H1 (cell line): Measurements from ENCODE around the gene HBD. TPM values are rescaled to one million over a fixed set of nuclear protein-coding genes. Genes with fewer than 3 reads are reported as not detected.

Source experiments
- CTCF ChIA-PET: fragments of 300-600 bp; sonication (Branson Sonifier 250); formaldehyde crosslinking; loops from one replicate; lab custom pipeline; 2021; ENCODE audit not compliant: partially characterized antibody; lab: Charles Lee
- POLR2A ChIA-PET: fragments of 300-600 bp; sonication (Branson Sonifier 250); formaldehyde crosslinking; loops from one replicate; lab custom pipeline; 2021; ENCODE audit warnings: inconsistent platforms; ENCODE audit not compliant: partially characterized antibody; lab: Charles Lee
- DNase-seq, 2 experiments: peaks; one replicate each; pipeline versions ENCODE4 v3.0.0 to v3.0.0-alpha.2; 2010 to 2022; ENCODE audit warnings: low spot score in 2 of 2, low read depth in 1 of 2, mixed read lengths in 1 of 2
- FAIRE-seq: peaks from 2 replicates; lab custom pipeline; 2011; peaks lifted over from hg19 to GRCh38; lab: Jason Lieb, UNC
- H2AFZ ChIP-seq: 2 replicates; pipeline ENCODE4 v1.8.1; 2012; ENCODE audit warnings: low read length, inconsistent platforms
- H2AK5ac ChIP-seq: 2 replicates; pipeline ENCODE4 v1.6.1; 2013; ENCODE audit warnings: low read depth, low read length
- H2BK120ac ChIP-seq: replicated peaks from 2 replicates; pipeline ENCODE3; 2013; ENCODE audit warnings: low read depth, low read length, inconsistent platforms
- H2BK12ac ChIP-seq: 2 replicates; pipeline ENCODE4 v1.6.1; 2013; ENCODE audit warnings: low read depth, low read length
- H2BK15ac ChIP-seq: 2 replicates; pipeline ENCODE4 v1.6.1; 2013; ENCODE audit warnings: low read length
- H2BK20ac ChIP-seq: 2 replicates; pipeline ENCODE4 v1.6.1; 2013; ENCODE audit warnings: low read length
- H2BK5ac ChIP-seq: 2 replicates; pipeline ENCODE4 v1.6.1; 2013; ENCODE audit warnings: low read depth, low read length
- H3K14ac ChIP-seq: 2 replicates; pipeline ENCODE4 v1.6.1; 2013; ENCODE audit warnings: inconsistent platforms; ENCODE audit not compliant: insufficient read length
- H3K18ac ChIP-seq: 2 replicates; pipeline ENCODE4 v1.6.1; 2013; ENCODE audit warnings: low read length; ENCODE audit errors: extremely low read depth
- H3K23ac ChIP-seq: 2 replicates; pipeline ENCODE4 v1.6.1; 2013; ENCODE audit warnings: inconsistent platforms; ENCODE audit not compliant: insufficient read length
- H3K23me2 ChIP-seq: 2 replicates; pipeline ENCODE4 v1.6.1; 2013; ENCODE audit warnings: low read depth, low read length
- H3K27ac ChIP-seq: 2 replicates; pipeline ENCODE4 v1.6.1; 2011; ENCODE audit warnings: low read depth, low read length, inconsistent platforms
- H3K27me3 ChIP-seq, 4 experiments: replicated peaks in 1 of 4; 1 replicate in 1 of 4; 2 replicates in 3 of 4; pipeline versions ENCODE4 v1.6.1 to v1.8.1; 2011 to 2013; ENCODE audit warnings: low read length in 3 of 4, mild to moderate bottlenecking in 3 of 4, inconsistent platforms in 2 of 4, mixed read lengths in 2 of 4, moderate library complexity in 1 of 4; ENCODE audit not compliant: control insufficient read depth in 3 of 4, insufficient read depth in 3 of 4; ENCODE audit errors: extremely low read depth in 1 of 4
- H3K36me3 ChIP-seq, 4 experiments: 2 replicates each; pipeline versions ENCODE4 v1.6.1 to v1.8.1; 2011 to 2013; ENCODE audit warnings: mild to moderate bottlenecking in 4 of 4, low read length in 3 of 4, moderate library complexity in 2 of 4, control low read depth in 1 of 4, inconsistent platforms in 1 of 4; ENCODE audit not compliant: insufficient read depth in 4 of 4, control insufficient read depth in 2 of 4
- H3K4ac ChIP-seq: replicated peaks from 2 replicates; pipeline ENCODE3; 2013; ENCODE audit warnings: low read length, low read depth, mixed read lengths, inconsistent platforms; ENCODE audit not compliant: insufficient read length
- H3K4me1 ChIP-seq, 4 experiments: replicated peaks in 1 of 4; 1 replicate in 1 of 4; 2 replicates in 3 of 4; pipeline versions ENCODE4 v1.6.1 to v1.8.1; 2011 to 2013; ENCODE audit warnings: low read length in 3 of 4, inconsistent platforms in 2 of 4, mixed read lengths in 1 of 4; ENCODE audit not compliant: insufficient read depth in 4 of 4, control insufficient read depth in 3 of 4
- H3K4me2 ChIP-seq, 2 experiments: 2 replicates each; pipeline versions ENCODE4 v1.6.1 to v1.8.1; 2011 to 2013; ENCODE audit warnings: low read depth in 2 of 2, low read length in 2 of 2, control low read depth in 1 of 2, inconsistent platforms in 1 of 2, mild to moderate bottlenecking in 1 of 2; ENCODE audit not compliant: insufficient read depth in 1 of 2
- H3K4me3 ChIP-seq, 4 experiments: fragments of 200-600, 300-600 bp in 1 of 4; sonication (generic), shearing (Covaris generic), sonication (Bioruptor Twin) in 1 of 4; 2 replicates each; pipeline versions ENCODE4 v1.5.1 to v1.8.1; 2011 to 2016; ENCODE audit warnings: low read length in 4 of 4, low read depth in 3 of 4, control low read depth in 2 of 4, inconsistent platforms in 2 of 4, mild to moderate bottlenecking in 2 of 4, mixed read lengths in 1 of 4, moderate library complexity in 1 of 4; ENCODE audit not compliant: insufficient read depth in 2 of 4; ENCODE audit errors: extremely low read depth in 1 of 4
- H3K56ac ChIP-seq: replicated peaks from 2 replicates; pipeline ENCODE3; 2013; ENCODE audit warnings: low read depth, mild to moderate bottlenecking, mixed read lengths, low read length, inconsistent platforms; ENCODE audit not compliant: insufficient read length
- H3K79me1 ChIP-seq: 2 replicates; pipeline ENCODE4 v1.6.1; 2013; ENCODE audit warnings: low read depth, low read length, control low read depth
- H3K79me2 ChIP-seq, 2 experiments: 2 replicates each; pipeline versions ENCODE4 v1.6.1 to v1.8.1; 2012 to 2013; ENCODE audit warnings: low read length in 2 of 2, mild to moderate bottlenecking in 2 of 2, inconsistent platforms in 1 of 2; ENCODE audit not compliant: insufficient read depth in 2 of 2, control insufficient read depth in 1 of 2
- H3K9ac ChIP-seq, 4 experiments: replicated peaks in 1 of 4; 1 replicate in 1 of 4; 2 replicates in 3 of 4; pipeline versions ENCODE4 v1.6.1 to v1.8.1; 2011 to 2013; ENCODE audit warnings: low read depth in 3 of 4, low read length in 3 of 4, control low read depth in 2 of 4, mild to moderate bottlenecking in 2 of 4, moderate library complexity in 2 of 4, inconsistent platforms in 1 of 4; ENCODE audit errors: extremely low read depth in 1 of 4
- H3K9me3 ChIP-seq, 2 experiments: 2 replicates each; pipeline versions ENCODE4 v1.6.1 to v1.8.1; 2012 to 2013; ENCODE audit warnings: mild to moderate bottlenecking in 2 of 2, moderate library complexity in 2 of 2, control low read depth in 1 of 2, inconsistent platforms in 1 of 2, low read depth in 1 of 2, low read length in 1 of 2, mixed read lengths in 1 of 2; ENCODE audit not compliant: insufficient read depth in 2 of 2
- H4K20me1 ChIP-seq, 2 experiments: replicated peaks in 1 of 2; 2 replicates each; pipeline versions ENCODE3 to v1.8.1; 2011 to 2013; ENCODE audit warnings: inconsistent platforms in 2 of 2, low read length in 2 of 2, mild to moderate bottlenecking in 1 of 2; ENCODE audit not compliant: insufficient read depth in 2 of 2, control insufficient read depth in 1 of 2
- H4K5ac ChIP-seq: 2 replicates; pipeline ENCODE4 v1.6.1; 2013; ENCODE audit warnings: low read length, low read depth, mixed read lengths, inconsistent platforms; ENCODE audit not compliant: insufficient read length
- H4K8ac ChIP-seq: 2 replicates; pipeline ENCODE4 v1.8.0; 2013; ENCODE audit warnings: mild to moderate bottlenecking, moderate library complexity, low read length, inconsistent platforms; ENCODE audit not compliant: insufficient read depth; ENCODE audit errors: extremely low read depth
- H4K91ac ChIP-seq: replicated peaks from 2 replicates; pipeline ENCODE3; 2013; ENCODE audit warnings: low read length, mixed read lengths, inconsistent platforms; ENCODE audit not compliant: insufficient read length
- CEBPB ChIP-seq: IDR thresholded peaks from 2 replicates; pipeline ENCODE4 v1.6.1; 2012; ENCODE audit warnings: low read depth, low read length
- CHD1 ChIP-seq: IDR thresholded peaks from 2 replicates; pipeline ENCODE4 v1.6.1; 2012; ENCODE audit warnings: low read depth, low read length, improper control_type of control experiment
- CREB1 ChIP-seq: IDR thresholded peaks from 2 replicates; pipeline ENCODE4 v1.6.1; 2012; ENCODE audit warnings: inconsistent platforms
- EP300 ChIP-seq, 2 experiments: IDR thresholded peaks; 1 replicate in 1 of 2; 2 replicates in 1 of 2; pipeline ENCODE4 v1.6.1; 2011 to 2012; ENCODE audit warnings: low read depth in 2 of 2, low read length in 2 of 2, mild to moderate bottlenecking in 2 of 2, borderline replicate concordance in 1 of 2, inconsistent platforms in 1 of 2, moderate library complexity in 1 of 2
- HDAC2 ChIP-seq, 2 experiments: fragments of 300-600 bp in 1 of 2; sonication (generic) in 1 of 2; IDR thresholded peaks; 2 replicates each; pipeline ENCODE4 v1.6.1; 2011 to 2012; ENCODE audit warnings: low read depth in 2 of 2, low read length in 2 of 2, mild to moderate bottlenecking in 2 of 2, moderate library complexity in 2 of 2, borderline replicate concordance in 1 of 2, inconsistent platforms in 1 of 2
- JUN ChIP-seq: IDR thresholded peaks from 2 replicates; pipeline ENCODE4 v1.6.1; 2011; ENCODE audit warnings: low read depth, mild to moderate bottlenecking, improper control_type of control experiment, low read length
- MAFK ChIP-seq: IDR thresholded peaks from 2 replicates; pipeline ENCODE4 v1.6.1; 2012; ENCODE audit warnings: low read depth, mild to moderate bottlenecking, improper control_type of control experiment, low read length
- SIRT6 ChIP-seq: IDR thresholded peaks from one replicate; pipeline ENCODE4 v1.7.1; 2012; ENCODE audit warnings: low read length, inconsistent platforms
- SRF ChIP-seq: IDR thresholded peaks from 2 replicates; pipeline ENCODE4 v1.6.1; 2011; ENCODE audit warnings: mild to moderate bottlenecking, low read depth, low read length, moderate library complexity
- TCF12 ChIP-seq: IDR thresholded peaks from 2 replicates; pipeline ENCODE4 v1.6.1; 2011; ENCODE audit warnings: low read depth, mild to moderate bottlenecking, low read length
- ZNF274 ChIP-seq: IDR thresholded peaks from 2 replicates; pipeline ENCODE4 v1.7.0; 2012; ENCODE audit warnings: low read length, borderline replicate concordance; ENCODE audit errors: extremely low read depth
- WGBS, 2 experiments: shearing (Covaris generic) in 1 of 2; methylation state at CpG; one replicate each; pipeline versions ENCODE4 v1.1.6 to v1.1.7; 2013 to 2015; ENCODE audit warnings: low lambda C conversion rate in 2 of 2, mixed read lengths in 2 of 2, inconsistent platforms in 1 of 2, low coverage in 1 of 2, missing lambda C conversion rate in 1 of 2; ENCODE audit not compliant: insufficient replicate concordance in 2 of 2, insufficient coverage in 1 of 2, insufficient read length in 1 of 2; ENCODE audit errors: extremely low coverage in 1 of 2, missing lambda C conversion rate in 1 of 2; 5-methylcytosine and 5-hydroxymethylcytosine counted together
- polyA plus RNA-seq, 7 experiments: library from polyadenylated mRNA; depleted of rRNA in 3 of 7; stranded (reverse) in 5 of 7; unstranded in 2 of 7; fragments of >200 nt in 5 of 7; fragments of 200-250 nt in 2 of 7; gene quantifications; 1 replicate in 5 of 7; 2 replicates in 1 of 7; 4 replicates in 1 of 7; pipeline versions ENCODE4 v1.2.1 to v1.2.3, GENCODE V29; 2011 to 2013; ENCODE audit warnings: missing spikeins in 2 of 7, mixed read lengths in 2 of 7
- total RNA-seq: library from RNA; stranded (reverse); fragmentation: NEBNext Ultra II Directional; extraction: Animal tissue kit (Norgen Biotek cat#: 25700); gene quantifications from 2 replicates; pipeline ENCODE4 v1.2.1, GENCODE V29; 2021
- TF ChIP-seq, protein P1 (sequence below): IDR thresholded peaks from 2 replicates; pipeline ENCODE4 v1.6.1; 2011; ENCODE audit warnings: low read length, improper control_type of control experiment

Gene HBD
- total and polyA plus RNA-seq, 2 of the 8 experiments (the other 6 are each of a cell fraction or from before 2014, with no cell fraction given): not detected

DNA sequence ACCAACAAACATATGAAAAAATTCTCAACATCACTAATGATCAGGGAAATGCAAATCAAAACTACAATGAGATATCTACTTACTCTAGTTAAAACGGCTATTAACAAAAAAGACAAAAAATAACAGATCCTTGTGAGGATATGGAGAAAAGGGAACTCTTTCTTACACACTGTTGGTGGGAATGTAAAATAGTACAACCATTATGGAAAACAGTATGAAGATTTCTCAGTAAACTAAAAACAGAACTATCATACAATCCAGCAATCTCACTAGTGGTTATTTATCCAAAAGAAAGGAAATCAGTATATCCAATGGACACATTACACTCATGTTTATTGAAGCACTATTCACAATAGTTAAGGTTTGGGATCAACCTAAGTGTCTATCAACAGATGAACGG is 31.5 kb upstream of the HBD start:
- no peak overlapping the region for H3K14ac ChIP-seq
- H2BK20ac ChIP-seq: no peak overlapping the region
- H3K36me3 ChIP-seq: no peaks in the 10 kb centered on the region
- H2BK12ac ChIP-seq: no peak overlapping the region
- H4K20me1 ChIP-seq: no peaks in the 10 kb centered on the region
- H4K5ac ChIP-seq: no peak overlapping the region
- no peak for FAIRE-seq
- no peak overlapping the region for H3K4me2 ChIP-seq
- no peak overlapping the region for H3K9ac ChIP-seq
- H2BK15ac ChIP-seq: no peak overlapping the region
- H3K23ac ChIP-seq: no peak overlapping the region
- H3K79me2 ChIP-seq: no peaks in the 10 kb centered on the region
- no peaks in the 10 kb centered on the region for H3K23me2 ChIP-seq
- no peak overlapping the region for H3K56ac ChIP-seq
- no peak overlapping the region for H2BK120ac ChIP-seq
- ChIA-PET POLR2A (no interaction called here), CTCF (no interaction called here)
- H4K91ac ChIP-seq: no peak overlapping the region
- H2AFZ ChIP-seq: no peak overlapping the region
- no peaks in the 10 kb centered on the region for H3K4me1 ChIP-seq
- no peak overlapping the region for H3K4me3 ChIP-seq
- no peak overlapping the region for H2AK5ac ChIP-seq
- WGBS, 2 experiments: 39% methylated on average over 2 of the region's 2 CpGs; no CpG with 5 or more reads in 1 of the 2 experiments
- no peak overlapping the region for H4K8ac ChIP-seq
- H3K9me3 ChIP-seq: no peaks in the 10 kb centered on the region
- no peak for TF ChIP-seq CEBPB
- no peak for TF ChIP-seq SIRT6
- no peak for TF ChIP-seq TCF12
- no peak for TF ChIP-seq ZNF274
- no peak for TF ChIP-seq JUN
- no peak for TF ChIP-seq HDAC2 (IDR thresholded peaks at IDR 0.05; ENCODE audit: borderline replicate concordance in 1 of 2, low read depth in 2 of 2, low read length in 2 of 2)
- TF ChIP-seq MAFK: no peak
- no peak for TF ChIP-seq CHD1
- TF ChIP-seq CREB1: no peak
- no peak for TF ChIP-seq EP300 (IDR thresholded peaks at IDR 0.05; ENCODE audit: borderline replicate concordance in 1 of 2, low read depth in 2 of 2, low read length in 2 of 2)
- no peak for TF ChIP-seq SRF
- TF ChIP-seq, protein P1, sequence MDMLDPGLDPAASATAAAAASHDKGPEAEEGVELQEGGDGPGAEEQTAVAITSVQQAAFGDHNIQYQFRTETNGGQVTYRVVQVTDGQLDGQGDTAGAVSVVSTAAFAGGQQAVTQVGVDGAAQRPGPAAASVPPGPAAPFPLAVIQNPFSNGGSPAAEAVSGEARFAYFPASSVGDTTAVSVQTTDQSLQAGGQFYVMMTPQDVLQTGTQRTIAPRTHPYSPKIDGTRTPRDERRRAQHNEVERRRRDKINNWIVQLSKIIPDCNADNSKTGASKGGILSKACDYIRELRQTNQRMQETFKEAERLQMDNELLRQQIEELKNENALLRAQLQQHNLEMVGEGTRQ: no peak
- no peak overlapping the region for H3K18ac ChIP-seq
- H3K27me3 ChIP-seq: no peaks in the 10 kb centered on the region
- H3K79me1 ChIP-seq: no peaks in the 10 kb centered on the region
- no peak overlapping the region for H3K4ac ChIP-seq
- no peak overlapping the region for H3K27ac ChIP-seq
- no peak overlapping the region for H2BK5ac ChIP-seq
- DNase-seq: no peak
